H1 (cell line): ENCODE data around the gene KIF5A. TPM values are rescaled to one million over a fixed set of nuclear protein-coding genes. Genes with fewer than 3 reads are reported as not detected.

Experiments used
- BRCA1 ChIP-seq: IDR thresholded peaks from 2 replicates; pipeline ENCODE4 v1.6.1; 2012; ENCODE audit warnings: low read depth, low read length, improper control_type of control experiment
- CBX5 ChIP-seq: fragments of 300-800, 300-1000 bp; sonication (generic); IDR thresholded peaks from 2 replicates; pipeline ENCODE4 v1.7.1; 2016; ENCODE audit warnings: antibody characterized with exemption, low read length, low read depth
- E2F6 ChIP-seq: IDR thresholded peaks from 2 replicates; pipeline ENCODE4 v1.6.1; 2012; ENCODE audit warnings: inconsistent platforms
- HDAC2 ChIP-seq, 2 experiments: fragments of 300-600 bp in 1 of 2; sonication (generic) in 1 of 2; IDR thresholded peaks; 2 replicates each; pipeline ENCODE4 v1.6.1; 2011 to 2012; ENCODE audit warnings: low read depth in 2 of 2, low read length in 2 of 2, mild to moderate bottlenecking in 2 of 2, moderate library complexity in 2 of 2, borderline replicate concordance in 1 of 2, inconsistent platforms in 1 of 2
- HDAC6 ChIP-seq: IDR thresholded peaks from one replicate; pipeline ENCODE4 v1.7.1; 2012; ENCODE audit warnings: low read depth, mild to moderate bottlenecking, inconsistent platforms, low read length, moderate library complexity
- RAD21 ChIP-seq, 2 experiments: IDR thresholded peaks in 1 of 2; conservative IDR thresholded peaks in 1 of 2; 2 replicates each; pipeline ENCODE4 v1.6.1; 2011; ENCODE audit warnings: low read depth in 2 of 2, low read length in 2 of 2, improper control_type of control experiment in 1 of 2, inconsistent platforms in 1 of 2, mild to moderate bottlenecking in 1 of 2, moderate library complexity in 1 of 2
- RXRA ChIP-seq: IDR thresholded peaks from 2 replicates; pipeline ENCODE4 v1.6.1; 2011; ENCODE audit warnings: low read depth, mild to moderate bottlenecking, low read length, moderate library complexity; ENCODE audit not compliant: insufficient read depth
- SAP30 ChIP-seq: fragments of 300-600 bp; sonication (generic); IDR thresholded peaks from 2 replicates; pipeline ENCODE4 v1.7.1; 2012; ENCODE audit warnings: low read length, moderate library complexity, mild to moderate bottlenecking, inconsistent platforms; ENCODE audit not compliant: insufficient read depth, insufficient replicate concordance
- SIN3A ChIP-seq, 2 experiments: IDR thresholded peaks in 1 of 2; conservative IDR thresholded peaks in 1 of 2; 2 replicates each; pipeline ENCODE4 v1.6.1; 2011 to 2012; ENCODE audit warnings: low read length in 2 of 2, improper control_type of control experiment in 1 of 2, low read depth in 1 of 2, mild to moderate bottlenecking in 1 of 2
- SIRT6 ChIP-seq: IDR thresholded peaks from one replicate; pipeline ENCODE4 v1.7.1; 2012; ENCODE audit warnings: low read length, inconsistent platforms
- TAF1 ChIP-seq: IDR thresholded peaks from 2 replicates; pipeline ENCODE4 v1.6.1; 2011; ENCODE audit warnings: mild to moderate bottlenecking, low read depth, low read length
- TEAD4 ChIP-seq: IDR thresholded peaks from 2 replicates; pipeline ENCODE4 v1.6.1; 2012; ENCODE audit warnings: low read depth, low read length, inconsistent platforms, mixed read lengths
- YY1 ChIP-seq: IDR thresholded peaks from 2 replicates; pipeline ENCODE4 v1.6.1; 2011; ENCODE audit warnings: low read depth, mild to moderate bottlenecking, low read length
- ZNF274 ChIP-seq: IDR thresholded peaks from 2 replicates; pipeline ENCODE4 v1.7.0; 2012; ENCODE audit warnings: low read length, borderline replicate concordance; ENCODE audit errors: extremely low read depth
- polyA plus RNA-seq, 7 experiments: library from polyadenylated mRNA; depleted of rRNA in 3 of 7; stranded (reverse) in 5 of 7; unstranded in 2 of 7; fragments of >200 nt in 5 of 7; fragments of 200-250 nt in 2 of 7; gene quantifications; 1 replicate in 5 of 7; 2 replicates in 1 of 7; 4 replicates in 1 of 7; pipeline versions ENCODE4 v1.2.1 to v1.2.3, GENCODE V29; 2011 to 2013; ENCODE audit warnings: missing spikeins in 2 of 7, mixed read lengths in 2 of 7
- total RNA-seq: library from RNA; stranded (reverse); fragmentation: NEBNext Ultra II Directional; extraction: Animal tissue kit (Norgen Biotek cat#: 25700); gene quantifications from 2 replicates; pipeline ENCODE4 v1.2.1, GENCODE V29; 2021

KIF5A gene
- total and polyA plus RNA-seq, 2 of the 8 experiments (the other 6 are each of a cell fraction or from before 2014, with no cell fraction given), result 10.7 to 21.9 TPM

GRCh38 chr12:57610554-57611107 lies 60.8 kb downstream of the KIF5A start (continued):
- TF ChIP-seq ZNF274 (no peak), TEAD4 (no peak), RAD21 (IDR thresholded peaks at IDR 0.05 in 1 of 2, conservative IDR thresholded peaks at IDR 0.05 in 1 of 2; ENCODE audit: low read depth in 2 of 2, low read length in 2 of 2) (no peak), RXRA (no peak), YY1 (no peak), SIN3A (conservative IDR thresholded peaks at IDR 0.05 in 1 of 2, IDR thresholded peaks at IDR 0.05 in 1 of 2; ENCODE audit: low read depth in 1 of 2, low read length in 2 of 2) (no peak), BRCA1 (no peak), HDAC2 (IDR thresholded peaks at IDR 0.05; ENCODE audit: borderline replicate concordance in 1 of 2, low read depth in 2 of 2, low read length in 2 of 2) (0 out of 4 replicates have a peak, but pooled peaks of 1 of the 2 experiments have one; percentile 4), CBX5 (no peak), HDAC6 (no peak), SIRT6 (no peak), E2F6 (peak; percentile 54; the same call in 1 of the 2 replicates), TAF1 (no peak), SAP30 (peak; percentile 5)
